HG03354 (cell line): Measurements from ENCODE around the gene MEMO1.
"Not testable (repeated sequence)": the region's sequence is repeated elsewhere in the genome, so short reads cannot be mapped to it uniquely, and the experiment has no call there.

Source experiments
- ATAC-seq: cut with Tn5 transposase; IDR thresholded peaks from one replicate; pipeline ENCODE4 v1.9.1; 2021; ENCODE audit warnings: mild to moderate bottlenecking; ENCODE audit not compliant: unreplicated experiment, poor library complexity, severe bottlenecking

MEMO1 gene

GRCh38 chr2:31922542-31923408 is 88.0 kb downstream of the MEMO1 start:
- ATAC-seq = peak; percentile 90

- no peak for ATAC-seq
These were observed 89.8 kb downstream of the MEMO1 start for GRCh38 chr2:31920962-31921361.

GRCh38 chr2:31919499-31919898 is 91.3 kb downstream of the MEMO1 start:
- ATAC-seq = no peak

DNA sequence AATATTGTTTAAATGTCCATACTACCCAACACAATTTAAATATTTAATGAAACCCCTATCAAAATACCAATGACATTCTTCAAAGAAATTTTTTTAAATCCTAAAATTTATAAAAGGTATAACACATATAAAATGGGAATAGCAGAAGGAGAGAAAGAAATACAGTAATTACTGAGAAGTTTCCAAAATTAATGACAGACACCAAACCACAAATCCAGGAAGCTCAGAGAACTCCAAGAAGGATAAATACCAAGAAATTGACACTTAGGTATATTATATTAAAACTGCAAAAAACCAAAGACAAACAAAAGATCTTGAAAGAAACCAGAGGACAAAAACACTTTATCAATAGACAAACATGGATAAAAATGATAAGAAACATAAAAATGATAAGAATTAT is 101.1 kb downstream of the MEMO1 start:
- no peak for ATAC-seq

- ATAC-seq = not testable (repeated sequence)
These were observed 103.3 kb downstream of the MEMO1 start for GRCh38 chr2:31907491-31907890.

- no peak for ATAC-seq
These were observed 107.6 kb downstream of the MEMO1 start for GRCh38 chr2:31903109-31903780.

GRCh38 chr2:31901900-31902299 is 108.9 kb downstream of the MEMO1 start:
- no peak for ATAC-seq

DNA sequence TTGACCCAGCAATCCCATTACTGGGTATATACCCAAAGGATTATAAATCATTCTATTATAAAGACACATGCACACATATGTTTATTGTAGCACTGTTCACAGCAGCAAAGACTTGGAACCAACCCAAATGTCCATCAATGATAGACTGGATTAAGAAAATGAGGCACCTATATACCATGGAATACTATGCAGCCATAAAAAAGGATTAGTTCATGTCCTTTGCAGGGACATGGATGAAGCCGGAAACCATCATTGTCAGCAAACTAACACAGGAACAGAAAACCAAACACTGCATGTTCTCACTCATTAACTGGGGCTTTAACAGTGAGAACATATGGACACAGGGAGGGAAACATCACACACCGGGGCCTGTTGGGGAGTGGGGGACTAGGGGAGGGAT is 110.7 kb downstream of the MEMO1 start:
- not testable (repeated sequence) for ATAC-seq

DNA sequence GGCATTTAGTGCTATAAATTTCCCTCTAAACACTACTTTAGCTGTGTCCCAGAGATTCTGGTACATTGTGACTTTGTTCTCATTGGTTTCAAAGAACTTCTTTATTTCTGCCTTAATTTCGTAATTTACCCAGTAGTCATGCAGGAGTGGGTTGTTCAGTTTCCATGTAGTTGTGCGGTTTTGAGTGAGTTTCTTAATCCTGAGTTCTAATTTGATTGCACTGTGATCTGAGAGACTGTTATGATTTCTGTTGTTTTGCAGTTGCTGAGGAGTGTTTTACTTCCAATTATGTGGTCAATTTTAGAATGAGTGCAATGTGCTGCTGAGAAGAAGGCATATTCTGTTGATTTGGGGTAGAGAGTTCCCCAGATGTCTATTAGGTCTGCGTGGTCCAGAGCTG is 112.5 kb downstream of the MEMO1 start:
- not testable (repeated sequence) for ATAC-seq

DNA sequence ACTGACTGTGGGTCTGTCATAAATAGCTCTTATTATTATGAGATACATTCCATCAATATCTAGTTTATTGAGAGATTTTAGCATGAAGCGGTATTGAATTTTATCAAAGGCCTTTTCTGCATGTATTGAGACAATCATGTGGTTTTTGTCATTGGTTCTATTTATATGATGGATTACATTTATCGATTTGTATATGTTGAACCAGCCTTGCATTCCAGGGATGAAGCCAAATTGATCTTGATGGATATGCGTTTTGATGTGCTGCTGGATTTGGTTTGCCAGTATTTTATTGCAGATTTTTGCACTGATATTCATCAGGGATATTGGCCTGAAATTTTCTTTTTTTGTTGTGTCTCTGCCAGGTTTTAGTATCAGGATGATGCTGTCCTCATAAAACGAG is 113.5 kb downstream of the MEMO1 start:
- not testable (repeated sequence) for ATAC-seq

GRCh38 chr2:31896293-31896692 is 114.5 kb downstream of the MEMO1 start:
- no peak for ATAC-seq

GRCh38 chr2:31894656-31895055 is 116.2 kb downstream of the MEMO1 start:
- ATAC-seq = no peak

GRCh38 chr2:31893094-31893493 is 117.7 kb downstream of the MEMO1 start:
- no peak for ATAC-seq

DNA sequence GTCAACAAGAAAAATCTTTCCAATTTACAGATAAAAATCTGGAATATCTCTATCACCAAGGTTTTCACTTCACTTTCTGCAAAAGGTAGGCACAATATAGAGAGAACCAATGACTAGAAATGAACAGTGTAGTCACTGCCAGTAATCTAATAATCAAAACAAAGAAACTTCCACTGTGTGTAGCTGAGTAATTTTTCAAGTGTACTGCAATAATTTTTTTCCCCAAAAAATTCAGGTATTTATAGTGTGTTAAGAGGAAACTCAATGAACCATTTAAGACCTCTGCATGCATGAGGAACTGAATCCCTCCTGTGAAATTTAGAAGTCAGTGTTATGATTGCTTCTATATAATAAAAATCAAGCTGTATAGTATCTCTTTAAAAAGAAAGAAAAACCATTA is 121.8 kb downstream of the MEMO1 start:
- no peak for ATAC-seq

DNA sequence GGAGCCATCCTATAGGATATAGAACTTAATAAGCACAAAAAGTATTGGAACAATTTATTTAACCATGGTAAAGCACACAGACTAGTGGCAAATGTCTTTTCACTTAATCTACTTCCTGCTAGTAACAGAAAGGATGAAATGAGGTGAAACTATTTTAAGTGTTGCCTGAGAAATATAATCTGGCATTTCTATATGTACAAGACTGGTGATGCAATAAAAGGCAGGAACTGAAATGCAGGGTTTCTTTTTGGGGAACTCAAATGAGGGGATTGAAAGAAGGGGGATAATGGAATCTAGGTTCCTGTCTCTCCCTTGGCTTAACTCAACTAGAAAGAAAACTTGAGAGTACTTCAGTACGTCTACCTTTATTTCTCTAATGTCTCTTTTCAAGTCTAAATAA is 122.3 kb downstream of the MEMO1 start:
- no peak for ATAC-seq

- no peak for ATAC-seq
These were observed 124.1 kb downstream of the MEMO1 start for GRCh38 chr2:31886700-31887099.

DNA sequence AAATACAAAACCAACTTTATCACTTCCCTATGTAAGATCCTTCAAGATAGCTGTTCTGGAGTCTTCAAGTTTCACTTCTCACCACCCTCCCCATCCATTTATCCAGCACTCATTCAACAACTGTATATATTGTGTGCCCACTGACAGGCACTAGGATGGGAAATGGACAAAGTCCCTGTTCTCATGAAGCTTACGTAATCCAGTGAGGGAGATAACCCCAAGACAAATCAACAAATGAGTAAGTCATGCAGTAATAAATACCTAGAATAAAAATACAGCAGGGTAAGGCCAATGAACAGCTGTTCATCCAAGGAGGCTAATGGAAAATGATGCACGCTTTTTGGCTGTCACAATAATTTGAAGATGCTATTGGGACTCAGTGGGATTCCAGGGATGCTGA is 133.8 kb downstream of the MEMO1 start:
- ATAC-seq = no peak

GRCh38 chr2:31874071-31874470 is 136.7 kb downstream of the MEMO1 start:
- no peak for ATAC-seq

- no peak for ATAC-seq
These were observed 145.6 kb downstream of the MEMO1 start for GRCh38 chr2:31865215-31865614.

DNA sequence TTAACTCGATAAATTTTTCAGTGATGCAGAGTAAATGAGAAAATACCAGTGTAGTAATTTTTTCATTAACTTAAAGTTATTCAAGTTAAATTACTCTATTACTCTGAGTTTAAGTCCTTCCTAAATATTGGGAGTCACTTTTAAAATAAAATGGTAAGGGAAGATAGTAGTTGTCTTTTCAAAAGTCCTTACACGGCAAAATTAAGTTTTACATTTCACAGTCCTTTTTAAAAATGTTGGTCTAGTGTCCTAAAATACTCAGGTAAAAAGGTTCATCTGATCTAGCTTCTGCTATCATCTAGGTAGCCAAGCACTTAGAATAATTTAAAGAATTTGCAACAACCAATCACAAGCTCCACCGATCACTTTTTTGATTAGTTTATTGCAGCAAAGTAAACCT is 146.9 kb downstream of the MEMO1 start:
- ATAC-seq = no peak

GRCh38 chr2:31863015-31863656 is 147.7 kb downstream of the MEMO1 start:
- ATAC-seq = not testable (repeated sequence)
